GM20000 (cell line): ENCODE data around the gene SEMA7A.
"Not testable (repeated sequence)": the region's sequence is repeated elsewhere in the genome, so short reads cannot be mapped to it uniquely, and the experiment has no call there.

Experiments
- DNase-seq: peaks from one replicate; pipeline ENCODE4 v3.0.0; 2012; ENCODE audit warnings: low spot score
- CTCF ChIP-seq: IDR thresholded peaks from 2 replicates; pipeline ENCODE4 v1.5.1; 2012; ENCODE audit warnings: mild to moderate bottlenecking, control low read depth; ENCODE audit errors: extremely low read depth, missing control alignments

SEMA7A gene

DNA sequence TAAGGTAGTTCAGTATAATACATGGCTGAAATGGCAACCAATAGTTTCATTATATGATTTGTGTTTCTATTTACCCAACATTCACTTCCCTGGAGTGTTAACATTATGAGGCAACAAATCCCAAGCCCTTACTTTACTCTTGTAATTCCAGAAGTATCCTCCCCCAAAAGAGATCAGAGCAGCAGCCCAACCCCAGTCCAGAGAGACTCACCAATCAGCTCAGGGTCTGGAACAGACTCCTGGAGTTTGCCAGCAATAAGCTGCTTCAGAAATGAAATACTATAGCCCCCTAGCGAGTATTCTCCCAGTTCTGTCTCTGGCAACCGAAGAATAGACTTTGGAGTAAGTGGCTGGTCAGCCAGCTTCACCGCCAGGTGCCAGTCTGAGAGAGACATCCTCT is 24.7 kb upstream of the SEMA7A start:
- DNase-seq: no peak
- TF ChIP-seq CTCF: no peak

- not testable (repeated sequence) for DNase-seq
Measured at GRCh38 chr15:74457036-74457435, 23.3 kb upstream of the SEMA7A start.

DNA sequence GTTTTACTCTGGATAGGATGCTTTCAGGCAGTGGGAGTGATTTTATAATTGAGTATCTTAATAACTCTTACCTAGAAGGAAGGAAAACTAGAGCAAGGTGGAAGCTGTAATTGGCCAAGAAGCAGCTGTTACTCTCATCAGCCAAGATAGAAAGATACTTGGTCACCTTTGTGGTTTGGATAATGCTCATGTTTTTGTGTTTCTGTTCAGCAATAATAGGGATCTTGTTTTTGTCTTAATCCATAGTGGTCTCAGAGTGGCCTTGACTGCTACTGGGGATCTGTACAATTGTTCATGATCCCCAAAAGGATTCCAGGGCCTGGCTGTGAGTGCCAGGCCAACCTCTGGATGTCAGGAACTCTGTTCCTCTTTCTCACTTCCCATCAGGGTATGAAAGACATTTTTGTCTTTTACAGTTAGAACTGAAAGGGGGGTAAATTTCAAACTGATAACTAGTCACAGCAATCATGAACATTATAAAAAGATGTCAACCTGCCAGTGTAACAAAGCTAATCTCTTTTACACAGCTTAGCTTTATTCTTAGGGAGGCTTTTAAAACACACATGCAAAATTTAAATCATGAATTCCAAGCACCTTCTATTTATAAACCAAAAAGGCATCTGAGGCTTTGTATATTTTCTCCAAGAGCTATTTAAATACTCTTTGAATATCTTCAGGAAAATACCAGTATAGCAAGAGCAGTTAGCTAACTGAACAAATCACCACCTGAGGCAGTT is 21.2 kb upstream of the SEMA7A start:
- TF ChIP-seq CTCF: no peak
- no peak for DNase-seq

DNA sequence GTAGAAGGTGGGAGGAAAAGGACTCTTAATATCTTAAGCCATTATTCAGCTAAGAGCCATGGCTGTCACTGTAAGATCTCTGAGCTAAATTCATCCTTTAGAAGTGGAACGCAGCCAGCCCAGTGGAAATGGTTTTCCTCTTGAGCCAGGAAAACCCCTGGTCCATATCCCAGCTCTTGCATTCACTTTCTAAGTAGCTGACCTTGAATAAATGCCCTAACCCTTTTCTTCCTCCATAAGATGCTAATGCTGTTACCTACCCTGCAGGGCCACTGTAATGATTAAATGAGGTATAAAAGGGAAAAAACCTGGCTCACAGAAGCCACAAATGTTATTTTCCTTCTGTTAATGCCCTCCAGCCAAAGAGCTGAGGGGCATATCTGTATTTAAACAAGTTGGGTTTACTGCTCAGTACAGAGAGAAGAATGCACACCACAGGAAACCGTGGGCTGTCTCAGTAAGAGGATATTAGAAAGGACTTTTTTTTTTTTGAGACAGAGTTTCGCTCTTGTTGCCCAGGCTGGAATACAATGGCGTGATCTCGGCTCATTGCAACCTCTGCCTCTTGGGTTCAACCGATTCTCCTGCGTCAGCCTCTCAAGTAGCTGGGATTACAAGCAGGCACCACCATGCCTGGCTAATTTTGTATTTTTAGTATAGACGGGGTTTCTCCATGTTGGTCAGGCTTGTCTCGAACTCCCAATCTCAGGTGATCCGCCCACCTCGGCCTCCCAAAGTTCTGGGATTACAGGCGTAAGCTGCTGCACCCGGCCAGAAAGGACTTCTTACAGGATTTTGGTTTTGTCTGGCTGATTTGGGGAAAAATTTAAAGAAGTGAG is 20.4 kb upstream of the SEMA7A start:
- no peak for TF ChIP-seq CTCF
- no peak for DNase-seq

- DNase-seq: no peak
- TF ChIP-seq CTCF: no peak
Measured at GRCh38 chr15:74451861-74452835, 18.4 kb upstream of the SEMA7A start.

- TF ChIP-seq CTCF: no peak
- no peak for DNase-seq
Measured at GRCh38 chr15:74451322-74451721, 17.6 kb upstream of the SEMA7A start.

GRCh38 chr15:74449643-74450205 is 16.0 kb upstream of the SEMA7A start:
- DNase-seq: no peak
- no peak for TF ChIP-seq CTCF
